HG03469 (cell line): ENCODE measurements around the gene RPL39L.
"Not testable (repeated sequence)": the region's sequence is repeated elsewhere in the genome, so short reads cannot be mapped to it uniquely, and the experiment has no call there.

Source experiments
- ATAC-seq: cut with Tn5 transposase; IDR thresholded peaks from one replicate; pipeline ENCODE4 v1.9.1; 2021; ENCODE audit warnings: mild to moderate bottlenecking, moderate library complexity, moderate number of reproducible peaks; ENCODE audit not compliant: unreplicated experiment

RPL39L gene

GRCh38 chr3:187139126-187139894 lies at the start of gene RPL39L:
Gene RPL39L, minus strand, starts transcription at chr3:187139496. Its CDS starts 18,196 bp downstream, at chr3:187121300.
- ATAC-seq, result peak; percentile 89

GRCh38 chr3:187188931-187189330 lies 49.6 kb upstream of the RPL39L start:
- ATAC-seq, result no peak

- no peak for ATAC-seq
Observed at GRCh38 chr3:187186801-187187421, 47.6 kb upstream of the RPL39L start.

GRCh38 chr3:187186375-187186774 lies 47.1 kb upstream of the RPL39L start:
- ATAC-seq, result no peak

- no peak for ATAC-seq
Observed at GRCh38 chr3:187185759-187186158, 46.5 kb upstream of the RPL39L start.

GRCh38 chr3:187183903-187184302 lies 44.6 kb upstream of the RPL39L start:
- no peak for ATAC-seq

- ATAC-seq, result no peak
Observed at GRCh38 chr3:187183210-187183862, 44.0 kb upstream of the RPL39L start.

GRCh38 chr3:187181454-187182170 lies 42.3 kb upstream of the RPL39L start:
- no peak for ATAC-seq

- no peak for ATAC-seq
Observed at GRCh38 chr3:187172929-187173328, 33.6 kb upstream of the RPL39L start.

GRCh38 chr3:187170911-187171310 lies 31.6 kb upstream of the RPL39L start:
- not testable (repeated sequence) for ATAC-seq

- ATAC-seq, result no peak
Observed at GRCh38 chr3:187169231-187169960, 30.1 kb upstream of the RPL39L start.

GRCh38 chr3:187167777-187168176 lies 28.5 kb upstream of the RPL39L start:
- no peak for ATAC-seq

- ATAC-seq, result no peak
Observed at GRCh38 chr3:187166750-187167149, 27.5 kb upstream of the RPL39L start.

GRCh38 chr3:187165144-187165543 lies 25.8 kb upstream of the RPL39L start:
- ATAC-seq, result no peak

- no peak for ATAC-seq
Observed at GRCh38 chr3:187162265-187162953, 23.1 kb upstream of the RPL39L start.

- ATAC-seq, result no peak
Observed at GRCh38 chr3:187161556-187161955, 22.3 kb upstream of the RPL39L start.

GRCh38 chr3:187150599-187150998 lies 11.3 kb upstream of the RPL39L start:
- no peak for ATAC-seq

- ATAC-seq, result no peak
Observed at GRCh38 chr3:187150186-187150585, 10.9 kb upstream of the RPL39L start.

- no peak for ATAC-seq
Observed at GRCh38 chr3:187146389-187146788, 7.1 kb upstream of the RPL39L start.
